ENCODE measurements around the gene ENKUR.

The ENKUR gene

DNA sequence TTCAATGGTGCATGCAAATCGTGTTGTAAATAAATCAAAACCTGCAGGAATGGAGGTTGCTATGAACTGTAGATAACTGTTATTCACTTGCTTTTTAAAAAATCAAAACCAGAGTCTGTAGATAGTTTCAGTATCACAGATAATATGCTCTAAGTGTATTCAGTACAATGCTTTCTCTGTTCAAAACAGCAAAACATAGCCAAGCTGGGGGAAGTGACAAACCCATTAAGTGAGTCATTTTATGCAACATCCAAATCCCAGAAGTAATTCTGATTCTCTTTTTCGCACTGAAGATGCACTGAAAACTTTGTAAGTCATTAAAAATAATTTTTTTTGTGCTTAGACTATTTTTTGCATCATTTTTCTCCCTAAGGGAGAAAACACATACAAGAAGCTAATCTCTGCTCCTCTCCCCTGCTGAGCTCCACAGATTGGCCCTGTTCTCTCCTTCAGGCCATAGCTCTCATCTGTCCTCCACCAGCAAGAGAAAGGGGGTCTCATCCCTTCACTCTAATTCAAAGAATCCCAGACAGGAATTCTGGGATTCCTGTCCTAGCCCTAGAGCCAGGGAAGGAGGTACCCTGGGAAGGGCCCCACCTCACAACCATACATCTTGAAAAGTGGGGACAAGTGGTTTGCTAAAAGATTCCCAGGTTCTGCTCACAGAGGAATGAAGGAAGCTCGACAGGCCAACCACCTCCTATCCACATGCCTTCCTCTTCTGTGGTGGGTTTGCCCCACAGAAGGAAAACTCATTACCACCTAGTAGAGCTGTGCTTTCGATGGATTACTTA is 68.5 kb downstream of the ENKUR start:
- no peak for DNase-seq (ENCODE audit: low spot score)

DNA sequence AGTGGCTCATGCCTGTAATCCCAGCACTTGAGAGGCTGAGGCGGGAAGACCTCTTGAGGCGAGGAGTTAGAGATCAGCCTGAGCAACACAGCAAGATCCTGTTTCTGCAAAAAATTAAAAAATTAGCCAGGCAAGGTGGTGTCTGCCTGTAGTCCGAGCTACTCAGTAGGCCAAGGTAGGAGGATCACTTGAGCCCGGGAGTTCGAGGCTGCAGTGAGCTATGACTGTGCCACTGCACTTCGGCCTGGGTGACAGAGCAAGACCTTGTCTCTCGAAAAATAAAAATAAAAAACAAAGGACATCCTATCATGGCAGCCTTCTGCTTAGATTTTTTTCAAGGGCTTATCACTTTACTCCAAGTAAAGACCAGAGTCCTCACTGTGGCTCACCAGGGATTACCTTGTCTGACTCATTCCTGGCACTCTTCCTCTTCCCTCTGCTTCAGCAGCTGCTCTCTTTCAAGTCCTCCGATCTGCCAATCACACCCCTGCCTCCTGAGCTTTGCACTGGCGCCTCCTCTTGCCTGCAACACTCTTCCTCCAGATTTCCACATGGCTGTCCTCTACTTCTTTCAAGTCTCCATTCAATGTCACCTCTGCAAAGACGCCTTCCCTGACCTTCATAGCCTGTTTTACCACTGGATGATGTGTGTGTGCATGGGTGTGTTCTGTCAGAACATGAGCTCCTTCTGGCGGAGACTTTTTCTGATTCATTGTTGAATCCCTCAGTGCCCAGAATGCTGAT is 71.3 kb downstream of the ENKUR start:
- DNase-seq (ENCODE audit: low spot score) = no peak

DNA sequence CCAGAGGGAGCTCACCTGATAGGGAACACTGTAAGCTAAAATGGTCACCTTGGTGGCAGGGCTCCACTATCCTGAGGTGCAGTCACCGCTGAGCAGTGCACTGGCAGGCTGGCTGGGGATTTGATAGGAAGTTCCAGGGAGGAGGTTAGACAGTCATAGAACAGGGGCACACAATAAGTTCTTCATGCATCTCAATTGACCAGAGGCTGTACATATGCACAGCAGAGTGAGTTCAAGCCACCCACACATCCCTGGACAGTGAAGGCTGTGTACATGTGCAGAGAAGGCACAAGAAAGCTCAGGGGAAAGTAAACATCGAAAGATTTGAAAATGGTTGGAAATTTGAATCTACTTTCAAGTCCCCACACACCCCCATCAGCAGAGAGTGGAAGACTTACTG is 77.4 kb downstream of the ENKUR start:
- DNase-seq (ENCODE audit: low spot score) = no peak

DNA sequence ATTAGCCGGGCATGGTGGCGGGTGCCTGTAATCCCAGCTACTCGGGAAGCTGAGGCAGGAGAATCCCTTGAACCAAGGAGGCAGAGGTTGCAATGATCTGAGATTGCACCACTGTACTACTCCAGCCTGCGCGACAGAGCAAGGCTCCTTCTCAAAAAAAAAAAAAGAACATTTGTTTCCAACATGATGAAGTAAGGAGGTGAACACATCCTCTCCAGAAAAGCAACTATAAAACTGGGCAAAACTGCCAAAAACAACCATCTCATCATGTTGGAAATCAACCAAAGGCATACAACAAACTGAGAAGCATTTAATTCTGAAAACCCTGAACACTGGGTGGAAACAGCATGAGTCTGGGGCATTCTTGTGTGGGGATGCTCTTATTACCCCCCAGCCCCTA is 77.9 kb downstream of the ENKUR start:
- no peak for DNase-seq (ENCODE audit: low spot score)

GRCh38 chr10:24935504-24936292 is 80.3 kb downstream of the ENKUR start:
- DNase-seq (ENCODE audit: low spot score) = no peak
